HG02943 (cell line): ENCODE measurements around the gene ADAMTS16.

Experiments
- ATAC-seq: cut with Tn5 transposase; IDR thresholded peaks from one replicate; pipeline ENCODE4 v1.9.1; 2021; ENCODE audit warnings: mild to moderate bottlenecking, low read depth, moderate library complexity; ENCODE audit not compliant: unreplicated experiment

The ADAMTS16 gene

DNA sequence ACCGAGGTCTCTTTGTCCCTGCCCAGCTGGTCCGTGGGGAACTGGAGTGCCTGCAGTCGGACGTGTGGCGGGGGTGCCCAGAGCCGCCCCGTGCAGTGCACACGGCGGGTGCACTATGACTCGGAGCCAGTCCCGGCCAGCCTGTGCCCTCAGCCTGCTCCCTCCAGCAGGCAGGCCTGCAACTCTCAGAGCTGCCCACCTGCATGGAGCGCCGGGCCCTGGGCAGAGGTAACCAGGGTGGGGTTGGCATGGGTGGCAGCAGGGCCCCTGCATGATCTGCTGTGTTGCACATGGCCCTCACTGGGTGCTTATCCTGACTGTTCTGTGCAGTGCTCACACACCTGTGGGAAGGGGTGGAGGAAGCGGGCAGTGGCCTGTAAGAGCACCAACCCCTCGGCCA lies 163.1 kb downstream of the ADAMTS16 start:
- no peak for ATAC-seq

DNA sequence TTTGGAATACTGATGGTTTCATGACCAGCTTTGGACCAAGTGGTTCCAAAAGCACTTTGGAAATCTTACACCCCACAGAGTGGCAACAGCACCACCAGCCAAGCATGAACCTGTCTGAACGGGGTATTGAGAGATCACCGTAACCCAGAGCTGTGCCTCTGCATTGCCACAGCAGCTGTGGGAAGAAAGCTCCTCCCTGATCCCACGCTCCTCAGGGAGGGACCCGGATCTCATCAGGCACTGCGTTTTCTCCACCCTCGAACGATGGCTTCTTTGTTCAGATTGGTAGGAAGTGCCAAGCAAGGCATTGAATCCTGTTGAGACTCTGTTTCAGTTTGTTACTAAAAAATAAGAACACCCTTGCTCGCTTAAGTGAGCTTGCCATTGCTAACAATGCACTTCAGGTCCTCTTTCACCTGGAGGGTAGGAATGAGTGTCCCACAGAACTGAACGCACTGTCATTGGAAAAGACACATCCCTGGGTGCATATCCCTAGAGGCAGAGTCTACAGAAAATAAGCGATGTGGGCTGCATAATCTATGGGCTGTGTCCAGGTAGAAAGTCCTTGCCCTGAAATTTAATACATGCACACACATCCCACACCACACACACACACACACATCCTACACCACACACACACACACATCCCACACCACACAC lies 164.4 kb downstream of the ADAMTS16 start:
- no peak for ATAC-seq

- ATAC-seq = no peak
Observed at GRCh38 chr5:5306696-5307095, 166.6 kb downstream of the ADAMTS16 start.

- no peak for ATAC-seq
Observed at GRCh38 chr5:5308319-5308718, 168.2 kb downstream of the ADAMTS16 start.

- no peak for ATAC-seq
Observed at GRCh38 chr5:5309645-5310044, 169.5 kb downstream of the ADAMTS16 start.

DNA sequence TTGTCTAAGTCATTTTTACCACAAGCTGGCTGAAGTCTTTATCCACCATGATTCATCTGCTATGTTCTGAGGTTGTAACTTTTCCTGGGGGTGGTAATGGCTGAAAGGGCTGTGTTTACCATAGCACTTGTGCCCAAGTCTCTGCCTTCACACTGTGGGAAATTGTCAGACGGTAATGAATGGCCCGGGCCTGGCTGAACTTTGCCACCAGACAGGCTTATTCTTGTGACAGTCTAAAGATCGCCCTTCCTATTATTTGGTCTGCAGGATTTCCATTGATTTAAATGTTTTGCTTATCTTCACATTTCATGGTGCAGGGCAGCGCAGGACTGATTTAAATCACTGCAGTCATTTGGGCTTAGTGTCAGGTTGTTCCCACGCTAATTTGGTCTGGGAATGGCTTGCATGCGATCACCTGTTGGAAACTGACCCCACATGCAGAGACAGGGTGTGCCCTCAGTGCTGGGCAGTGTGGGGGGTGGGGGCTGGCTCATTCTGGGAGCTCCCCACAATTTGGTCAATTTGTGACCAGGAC lies 173.0 kb downstream of the ADAMTS16 start:
- no peak for ATAC-seq

DNA sequence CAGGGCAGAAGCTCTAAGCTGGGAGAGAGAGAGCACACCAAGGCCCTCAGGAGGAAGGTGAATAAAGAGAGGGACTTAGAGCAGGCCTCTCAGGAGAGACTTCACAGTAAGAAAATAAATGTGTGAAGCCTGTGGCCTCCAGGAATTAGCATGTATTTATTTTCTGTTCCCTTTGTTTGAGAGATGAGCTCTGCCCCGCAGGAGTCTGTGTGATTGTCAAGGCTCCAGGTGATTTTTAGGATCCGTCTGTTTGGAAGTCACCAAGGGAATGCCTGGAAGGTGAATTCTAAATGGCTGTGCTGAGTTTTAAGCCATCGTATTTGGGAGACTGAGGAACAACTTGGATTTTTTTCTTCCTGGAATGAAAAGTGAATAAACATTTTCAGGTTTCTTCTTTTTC lies 174.0 kb downstream of the ADAMTS16 start:
- no peak for ATAC-seq

- no peak for ATAC-seq
Observed at GRCh38 chr5:5314626-5315025, 174.5 kb downstream of the ADAMTS16 start.

DNA sequence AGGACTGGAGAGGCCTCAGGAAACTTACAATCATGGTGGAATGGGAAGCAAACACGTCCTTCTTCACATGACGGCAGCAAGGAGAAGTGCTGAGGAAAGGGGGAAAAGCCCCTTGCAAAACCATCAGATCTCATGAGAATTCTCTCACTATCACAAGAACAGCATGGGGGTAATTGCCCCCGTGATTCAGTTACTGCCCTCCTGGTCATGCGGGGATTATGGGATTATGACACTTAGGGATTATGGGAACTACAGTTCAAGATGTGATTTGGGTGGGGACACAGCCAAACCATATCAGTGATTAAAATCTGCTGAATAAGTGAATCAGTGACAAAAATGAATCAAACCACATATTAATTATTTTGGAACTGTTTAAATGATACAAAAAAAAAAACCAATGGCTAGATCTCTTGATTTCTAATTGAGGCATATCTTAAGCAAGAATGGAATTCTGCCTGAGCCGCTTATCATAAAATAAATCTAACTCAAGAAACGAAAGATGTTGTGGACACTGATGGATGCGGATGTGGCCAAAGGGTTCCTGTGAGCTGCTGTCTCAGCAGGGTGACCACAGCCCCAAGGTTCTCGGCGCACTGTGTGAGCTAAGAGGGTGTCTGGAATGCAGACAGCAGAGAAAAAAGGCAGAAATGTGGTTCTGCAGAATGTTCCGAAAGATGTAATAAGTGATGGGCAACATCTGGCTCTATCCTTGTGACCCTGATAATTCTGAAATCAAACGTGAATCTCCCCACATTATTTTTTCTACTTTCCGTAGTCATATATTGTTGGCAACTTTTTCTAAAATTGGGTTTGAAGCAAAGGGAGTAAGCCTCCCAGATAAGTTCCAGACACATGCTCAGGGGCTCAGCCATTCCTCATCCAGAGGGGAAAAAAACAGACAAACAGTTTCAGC lies 175.2 kb downstream of the ADAMTS16 start:
- no peak for ATAC-seq

DNA sequence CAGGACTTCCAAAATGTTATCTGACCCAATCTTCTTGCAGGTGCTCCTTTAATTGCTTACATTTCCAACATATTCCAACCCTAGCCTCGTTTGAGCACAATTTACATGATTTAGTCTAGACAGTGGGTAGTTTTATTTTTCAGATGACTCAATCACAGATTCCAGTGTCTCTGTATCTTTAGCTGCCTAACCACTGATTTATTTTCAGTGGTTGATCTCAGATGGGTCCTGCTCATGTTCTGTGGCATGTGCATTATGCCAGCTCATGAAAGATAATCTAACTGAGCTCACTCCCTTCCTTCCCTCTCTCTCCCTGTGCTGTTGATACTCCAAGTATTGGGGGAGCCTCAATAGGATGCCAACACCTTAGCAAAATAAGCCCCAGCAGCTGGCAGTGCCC lies 176.2 kb downstream of the ADAMTS16 start:
- ATAC-seq = no peak

GRCh38 chr5:5317976-5318375 lies 177.8 kb downstream of the ADAMTS16 start:
- no peak for ATAC-seq

- no peak for ATAC-seq
Observed at GRCh38 chr5:5318426-5319190, 178.5 kb downstream of the ADAMTS16 start.

DNA sequence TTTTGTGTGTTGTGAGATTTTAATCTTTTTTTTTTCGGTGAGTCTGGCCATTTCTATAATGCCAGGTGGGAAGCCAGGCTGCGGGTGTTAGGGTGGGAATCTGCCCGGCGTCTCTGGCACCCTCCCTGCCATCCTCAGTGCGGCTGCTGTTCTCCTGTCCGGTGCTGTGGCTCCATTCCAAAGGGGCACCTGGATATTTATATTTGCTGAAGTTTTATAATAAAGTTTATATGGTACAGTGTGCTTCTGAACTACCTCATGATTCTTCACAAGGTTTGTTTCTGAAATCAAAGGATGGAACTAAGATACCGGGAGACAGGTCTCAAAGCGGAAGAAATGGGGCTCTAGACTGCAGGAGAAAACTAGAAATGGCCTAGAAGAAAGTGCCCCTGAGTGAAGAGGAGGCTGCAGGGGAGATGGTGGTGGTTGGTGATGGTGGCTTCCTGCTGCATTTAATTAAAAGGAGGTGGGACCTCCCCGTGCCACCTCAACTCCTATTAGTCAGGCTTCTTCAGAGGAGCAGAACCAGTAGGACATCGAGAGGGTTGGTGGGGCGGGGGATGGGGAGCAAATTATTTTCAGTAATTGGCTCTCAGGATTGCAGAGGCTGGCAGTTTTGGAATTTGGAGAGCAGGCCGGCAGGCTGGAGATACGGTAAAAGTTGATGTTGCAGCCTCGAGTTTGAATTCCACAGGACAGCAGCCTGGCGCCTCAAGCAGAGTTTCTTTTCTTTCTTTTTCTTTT lies 180.1 kb downstream of the ADAMTS16 start:
- ATAC-seq = no peak

DNA sequence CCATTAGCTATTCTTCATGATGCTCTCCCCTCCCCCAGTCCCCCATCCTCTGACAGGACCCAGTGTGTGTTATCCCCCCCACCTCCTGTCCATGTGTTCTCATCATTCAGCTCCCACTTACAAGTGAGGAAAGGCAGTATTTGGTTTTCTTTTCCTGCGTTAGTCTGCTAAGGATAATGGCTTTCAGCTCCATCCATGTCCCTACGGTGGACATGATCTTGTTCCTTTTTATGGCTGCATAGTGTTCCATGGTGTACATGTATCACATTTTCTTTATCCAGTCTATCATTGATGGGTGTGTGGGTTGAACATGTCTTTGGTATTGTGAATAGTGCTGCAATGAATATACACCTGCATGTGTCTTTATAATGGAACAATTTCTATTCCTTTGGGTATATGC lies 181.0 kb downstream of the ADAMTS16 start:
- ATAC-seq = no peak

DNA sequence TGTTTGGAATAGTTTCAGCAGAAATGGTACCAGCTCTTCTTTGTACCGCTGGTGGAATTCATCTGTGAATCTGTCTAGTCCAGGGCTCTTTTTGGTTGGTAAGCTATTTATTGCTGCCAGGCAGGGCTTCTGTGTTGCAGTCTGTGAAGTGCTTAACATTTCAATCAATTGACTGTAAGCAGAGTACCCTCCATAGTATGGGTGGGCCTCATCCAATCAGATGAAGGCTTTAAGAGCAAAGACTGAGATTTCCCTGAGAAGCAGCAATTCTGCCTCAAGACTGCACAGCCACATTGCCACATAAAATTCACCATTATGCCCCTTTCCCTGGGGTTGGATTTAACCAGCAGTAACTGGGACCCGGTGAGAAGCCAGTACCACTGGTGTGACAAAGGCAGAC lies 183.4 kb downstream of the ADAMTS16 start:
- ATAC-seq = no peak

- no peak for ATAC-seq
Observed at GRCh38 chr5:5326115-5326758, 186.1 kb downstream of the ADAMTS16 start.

DNA sequence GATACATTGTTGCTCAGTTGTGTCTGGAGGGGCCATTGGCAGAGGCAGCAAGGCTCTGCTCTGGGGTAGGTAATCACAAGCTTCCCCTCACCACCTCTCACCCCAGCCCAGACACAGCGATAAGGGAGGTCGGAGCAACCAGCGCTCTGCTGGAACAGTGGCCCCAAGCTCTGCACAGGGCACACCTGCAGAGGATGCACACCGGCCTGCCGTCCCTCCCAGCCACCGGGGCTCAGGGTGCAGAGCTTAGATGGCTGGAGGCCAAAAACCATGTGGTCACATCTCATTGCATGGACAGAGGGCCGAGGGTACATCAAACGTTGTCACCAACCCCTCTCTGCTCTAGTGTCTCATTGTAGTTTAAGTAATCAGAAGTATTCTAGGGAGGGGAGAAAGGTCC lies 187.0 kb downstream of the ADAMTS16 start:
- ATAC-seq = no peak

DNA sequence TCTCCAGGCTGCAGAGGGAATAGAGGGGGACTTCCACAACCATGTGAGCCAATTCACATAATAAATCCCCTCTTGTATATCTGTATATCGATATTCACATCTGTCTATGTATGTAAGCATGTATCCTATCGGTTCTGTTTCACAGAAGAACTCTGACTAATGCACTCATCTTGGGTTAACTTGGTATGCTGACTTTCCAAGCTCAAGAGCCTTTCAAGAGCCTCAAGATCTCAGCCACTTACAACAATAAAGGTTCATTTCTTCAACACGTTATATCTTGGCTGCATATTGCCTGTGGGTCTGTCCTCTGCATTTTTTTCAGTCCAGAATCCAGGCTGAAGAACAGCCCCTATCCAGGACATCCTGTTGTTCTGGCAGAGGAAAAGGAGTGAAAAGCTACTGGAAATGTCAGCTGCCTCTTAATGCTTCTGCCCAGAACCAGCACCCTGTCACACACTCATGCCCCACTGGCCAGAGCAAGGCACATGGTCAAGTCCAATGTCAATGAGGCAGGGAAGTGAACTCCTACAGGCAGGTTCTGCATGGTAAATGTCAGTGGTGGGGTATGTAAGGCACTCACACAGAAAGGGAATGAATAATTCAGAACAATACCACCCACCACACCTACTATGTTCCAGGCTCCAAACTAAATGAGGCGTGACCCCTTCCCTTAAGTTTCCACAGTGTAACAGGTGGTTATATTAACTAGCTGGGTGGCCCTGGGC lies 190.8 kb downstream of the ADAMTS16 start:
- no peak for ATAC-seq

- ATAC-seq = no peak
Observed at GRCh38 chr5:5331848-5332247, 191.7 kb downstream of the ADAMTS16 start.
